BJ (cell line): ENCODE data around the gene CDH8. TPM values are rescaled to one million over a fixed set of nuclear protein-coding genes. Genes with fewer than 3 reads are reported as not detected.

Experiments
- CTCF ChIA-PET: fragments of 350-600 bp; formaldehyde crosslinking; extraction: SDS; loops from one replicate; lab custom pipeline; 2021; ENCODE audit warnings: antibody characterized with exemption, inconsistent platforms; lab: Yijun Ruan, JAX
- POLR2A ChIA-PET: fragments of 300-600 bp; sonication (Branson Sonifier 250); formaldehyde crosslinking; extraction: SDS; loops from one replicate; lab custom pipeline; 2021; ENCODE audit warnings: antibody characterized with exemption; lab: Charles Lee
- DNase-seq: peaks from one replicate; pipeline ENCODE4 v3.0.0-alpha.2; 2011; ENCODE audit warnings: low read depth
- H3K27me3 ChIP-seq: 2 replicates; pipeline ENCODE4 v1.6.0; 2011; ENCODE audit warnings: low read length; ENCODE audit not compliant: control insufficient read depth, insufficient read depth
- H3K36me3 ChIP-seq: 2 replicates; pipeline ENCODE4 v1.5.1; 2011; ENCODE audit warnings: low read length; ENCODE audit not compliant: control insufficient read depth, insufficient read depth
- H3K4me3 ChIP-seq: 2 replicates; pipeline ENCODE4 v1.5.1; 2011; ENCODE audit warnings: low read depth, mild to moderate bottlenecking, control low read depth, low read length
- polyA plus RNA-seq: library from polyadenylated mRNA; depleted of rRNA; stranded (reverse); fragments of >200 nt; gene quantifications from 2 replicates; pipeline ENCODE4 v1.2.3, GENCODE V29; 2011
- TF ChIP-seq, protein P1 (sequence below): IDR thresholded peaks from 2 replicates; pipeline ENCODE4 v1.5.1; 2011; ENCODE audit warnings: low read depth, mild to moderate bottlenecking, control low read depth, inconsistent platforms, low read length, moderate library complexity; ENCODE audit not compliant: insufficient read depth

CDH8 gene
- polyA plus RNA-seq, 1 experiment = 0.13 TPM

GRCh38 chr16:62067981-62068380 is 31.7 kb upstream of the CDH8 start:
- H3K36me3 ChIP-seq = no peaks in the 10 kb centered on the region
- TF ChIP-seq, protein P1, sequence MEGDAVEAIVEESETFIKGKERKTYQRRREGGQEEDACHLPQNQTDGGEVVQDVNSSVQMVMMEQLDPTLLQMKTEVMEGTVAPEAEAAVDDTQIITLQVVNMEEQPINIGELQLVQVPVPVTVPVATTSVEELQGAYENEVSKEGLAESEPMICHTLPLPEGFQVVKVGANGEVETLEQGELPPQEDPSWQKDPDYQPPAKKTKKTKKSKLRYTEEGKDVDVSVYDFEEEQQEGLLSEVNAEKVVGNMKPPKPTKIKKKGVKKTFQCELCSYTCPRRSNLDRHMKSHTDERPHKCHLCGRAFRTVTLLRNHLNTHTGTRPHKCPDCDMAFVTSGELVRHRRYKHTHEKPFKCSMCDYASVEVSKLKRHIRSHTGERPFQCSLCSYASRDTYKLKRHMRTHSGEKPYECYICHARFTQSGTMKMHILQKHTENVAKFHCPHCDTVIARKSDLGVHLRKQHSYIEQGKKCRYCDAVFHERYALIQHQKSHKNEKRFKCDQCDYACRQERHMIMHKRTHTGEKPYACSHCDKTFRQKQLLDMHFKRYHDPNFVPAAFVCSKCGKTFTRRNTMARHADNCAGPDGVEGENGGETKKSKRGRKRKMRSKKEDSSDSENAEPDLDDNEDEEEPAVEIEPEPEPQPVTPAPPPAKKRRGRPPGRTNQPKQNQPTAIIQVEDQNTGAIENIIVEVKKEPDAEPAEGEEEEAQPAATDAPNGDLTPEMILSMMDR = no peak
- CTCF ChIA-PET = no interaction called here
- H3K27me3 ChIP-seq = no peaks in the 10 kb centered on the region
- no peak overlapping the region for H3K4me3 ChIP-seq
- DNase-seq = no peak
- POLR2A ChIA-PET = no interaction called here

DNA sequence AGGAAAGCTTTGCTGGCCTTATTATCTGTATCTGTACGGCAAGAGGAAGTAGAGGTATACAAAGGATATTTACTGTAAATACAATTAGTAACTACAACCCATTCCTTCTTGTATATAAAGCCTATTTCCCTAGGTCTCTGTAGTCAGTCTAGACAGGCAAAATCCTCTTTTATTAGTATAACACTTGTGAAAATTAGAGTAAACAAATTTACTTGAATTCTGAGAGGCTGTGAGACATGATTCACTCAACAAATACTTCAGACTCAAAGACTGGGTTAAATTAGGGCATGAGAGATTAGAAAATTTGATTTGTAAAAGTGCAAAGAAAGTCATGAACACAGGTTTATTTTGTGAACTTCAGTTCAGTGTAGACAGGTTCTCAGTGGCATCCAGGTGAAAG is 30.9 kb upstream of the CDH8 start:
- Histone ChIP-seq H3K27me3 (no peaks in the 10 kb centered on the region), H3K36me3 (no peaks in the 10 kb centered on the region), H3K4me3 (no peak overlapping the region)
- no peak for DNase-seq
- POLR2A ChIA-PET = no interaction called here
- TF ChIP-seq, protein P1 = no peak
- CTCF ChIA-PET = no interaction called here

DNA sequence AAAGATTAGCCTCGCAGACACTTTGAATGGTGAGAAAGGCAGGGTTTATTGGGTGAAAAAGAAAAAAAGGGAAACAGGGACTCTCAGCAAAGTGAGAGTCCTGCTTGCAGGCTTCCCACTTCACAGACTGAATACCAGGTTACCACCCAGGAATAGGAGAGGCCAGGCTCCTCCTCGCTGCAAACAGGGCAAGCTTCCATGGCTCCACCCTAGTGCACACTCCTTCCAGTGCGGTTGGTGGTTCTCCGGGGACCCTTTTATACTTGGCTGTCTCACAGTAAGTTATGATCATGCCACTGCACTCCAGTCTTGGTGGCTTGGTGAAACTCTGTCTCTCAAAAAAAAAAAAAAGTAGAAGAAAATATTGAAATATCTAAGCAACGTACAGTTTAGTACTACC is 30.5 kb upstream of the CDH8 start:
- POLR2A ChIA-PET = no interaction called here
- no peak for DNase-seq
- no peak overlapping the region for H3K4me3 ChIP-seq
- H3K27me3 ChIP-seq = no peaks in the 10 kb centered on the region
- TF ChIP-seq, protein P1 = no peak
- CTCF ChIA-PET = no interaction called here
- no peaks in the 10 kb centered on the region for H3K36me3 ChIP-seq

DNA sequence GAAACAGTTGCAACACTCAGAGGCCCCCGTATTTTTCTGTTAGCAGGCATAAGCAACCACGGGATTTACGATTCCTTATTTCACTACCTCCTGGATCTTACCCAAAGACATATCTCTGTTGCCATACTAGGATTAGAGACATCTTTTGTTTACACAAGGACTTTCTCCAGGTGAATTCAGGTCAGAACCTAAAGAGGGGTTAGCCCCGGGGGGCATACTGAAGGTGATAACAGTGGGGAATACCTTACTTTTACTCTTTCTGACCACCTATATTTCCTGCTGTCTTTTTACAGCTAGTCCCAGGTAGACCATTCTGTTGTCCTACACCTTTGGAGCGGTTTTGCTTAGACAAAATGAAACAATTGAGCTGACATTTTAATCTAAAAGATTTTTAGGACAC is 27.9 kb upstream of the CDH8 start:
- TF ChIP-seq, protein P1 = no peak
- H3K4me3 ChIP-seq = no peak overlapping the region
- H3K36me3 ChIP-seq = no peaks in the 10 kb centered on the region
- POLR2A ChIA-PET = no interaction called here
- H3K27me3 ChIP-seq = no peaks in the 10 kb centered on the region
- CTCF ChIA-PET = interaction anchor here (0.6 kb wide), 1 partner anchor 1659 kb away, joined by 3 read pairs; no protein-coding TSS in a partner anchor
- no peak for DNase-seq

DNA sequence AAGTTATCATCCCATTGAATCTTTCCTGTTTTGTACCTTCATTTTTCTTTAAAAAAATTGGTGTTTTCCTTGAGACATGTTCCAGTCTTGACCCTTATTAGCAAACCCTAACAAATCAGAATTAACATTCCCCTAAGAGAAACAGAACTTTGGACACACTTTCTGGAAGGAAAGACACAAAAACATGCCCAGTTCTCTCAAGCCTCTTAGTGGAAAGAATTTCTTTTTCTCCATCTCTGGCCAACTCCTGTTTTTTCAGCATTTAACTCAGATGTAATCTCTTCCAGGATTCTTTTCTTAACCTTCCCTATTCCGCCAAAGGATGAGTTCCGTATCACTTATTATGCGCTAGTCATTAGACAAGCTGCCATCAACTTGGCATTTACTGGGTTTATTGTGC is 23.9 kb upstream of the CDH8 start:
- Histone ChIP-seq H3K4me3 (no peak overlapping the region), H3K27me3 (no peaks in the 10 kb centered on the region), H3K36me3 (no peaks in the 10 kb centered on the region)
- ChIA-PET CTCF (no interaction called here), POLR2A (no interaction called here)
- TF ChIP-seq, protein P1 = no peak
- no peak for DNase-seq
